Calu3 (cell line): ENCODE measurements around the gene SAMD10. TPM values are rescaled to one million over a fixed set of nuclear protein-coding genes. Genes with fewer than 3 reads are reported as not detected.

Experiments used
- BruUV-seq: library from RNA; stranded (reverse); fragments of 400-500 nt; replicated peaks from 2 replicates; lab custom pipeline; 2021; lab: Mats Ljungman, UMichigan
- CTCF ChIA-PET: fragments of 300-600 bp; sonication (Branson Sonifier 250); formaldehyde crosslinking; loops from one replicate; lab custom pipeline; 2022; ENCODE audit warnings: antibody characterized with exemption; lab: Charles Lee
- DNase-seq: peaks from one replicate; pipeline ENCODE4 v3.0.0; 2022
- H3K27ac Mint-ChIP-seq: one replicate; pipeline ENCODE4 v1.8.0; 2022; ENCODE audit warnings: mixed read lengths; ENCODE audit not compliant: unreplicated experiment
- H3K27me3 Mint-ChIP-seq: one replicate; pipeline ENCODE4 v1.8.0; 2022; ENCODE audit warnings: mixed read lengths; ENCODE audit not compliant: unreplicated experiment
- H3K36me3 Mint-ChIP-seq: one replicate; pipeline ENCODE4 v1.8.0; 2022; ENCODE audit warnings: mild to moderate bottlenecking, moderate library complexity, mixed read lengths; ENCODE audit not compliant: insufficient read depth, unreplicated experiment
- H3K4me1 Mint-ChIP-seq: one replicate; pipeline ENCODE4 v1.8.0; 2022; ENCODE audit warnings: mild to moderate bottlenecking, low read depth, mixed read lengths; ENCODE audit not compliant: unreplicated experiment
- H3K4me3 Mint-ChIP-seq: one replicate; pipeline ENCODE4 v1.8.0; 2022; ENCODE audit warnings: mild to moderate bottlenecking, low read depth, moderate library complexity, mixed read lengths; ENCODE audit not compliant: unreplicated experiment
- H3K9me3 Mint-ChIP-seq: one replicate; pipeline ENCODE4 v1.8.0; 2022; ENCODE audit warnings: low read depth, mixed read lengths; ENCODE audit not compliant: unreplicated experiment
- CTCF ChIP-seq: fragments of 200-600 bp; IDR thresholded peaks from one replicate; pipeline ENCODE4 v1.8.0; 2022; ENCODE audit warnings: antibody characterized with exemption; ENCODE audit not compliant: unreplicated experiment
- intact Hi-C: fragments of 100-400 bp; cut with micrococcal nuclease; formaldehyde crosslinking; loops from one replicate; pipeline ENCODE4 v1.10.0; 2022; ENCODE audit not compliant: unreplicated experiment
- total RNA-seq: library from RNA; stranded (reverse); gene quantifications from 2 replicates; pipeline ENCODE4 v1.2.3, GENCODE V29; 2022

SAMD10 gene
- total RNA-seq, 1 experiment from 2014 or later: 23.6 TPM

- H3K27ac Mint-ChIP-seq: no peak overlapping the region
- H3K27me3 Mint-ChIP-seq: no peaks in the 10 kb centered on the region
- no peak overlapping the region for H3K4me3 Mint-ChIP-seq
- peaks cover 95% of the 10 kb centered on the region for H3K36me3 Mint-ChIP-seq
- no peak for DNase-seq
- no peaks in the 10 kb centered on the region for H3K4me1 Mint-ChIP-seq
- intact Hi-C loops: no loop called here
- no peak for TF ChIP-seq CTCF
- no TSS peak for BruUV-seq
- CTCF ChIA-PET: no interaction called here
- H3K9me3 Mint-ChIP-seq: no peaks in the 10 kb centered on the region
Observed at GRCh38 chr20:64000906-64001305, 21.5 kb upstream of the SAMD10 start.

GRCh38 chr20:63982937-63983336 is 3.5 kb upstream of the SAMD10 start:
- H3K36me3 Mint-ChIP-seq: peaks cover 97% of the 10 kb centered on the region
- BruUV-seq: no TSS peak
- no peak overlapping the region for H3K27ac Mint-ChIP-seq
- no peak for TF ChIP-seq CTCF
- DNase-seq: no peak
- peak overlapping the region; percentile 81 for H3K4me3 Mint-ChIP-seq
- H3K27me3 Mint-ChIP-seq: no peaks in the 10 kb centered on the region
- no peaks in the 10 kb centered on the region for H3K9me3 Mint-ChIP-seq
- CTCF ChIA-PET: no interaction called here
- intact Hi-C loops: no loop called here
- H3K4me1 Mint-ChIP-seq: peaks cover 42% of the 10 kb centered on the region

- peak; percentile 99 for DNase-seq
- Mint-ChIP-seq H3K4me3 (peak within 1 kb of the TSS; percentile 81), H3K36me3 (peaks cover 92% of the 10 kb centered on the region), H3K9me3 (no peaks in the 10 kb centered on the region), H3K4me1 (peaks cover 49% of the 10 kb centered on the region), H3K27ac (peak within 1 kb of the TSS; percentile 87), H3K27me3 (no peaks in the 10 kb centered on the region)
- intact Hi-C loops: no loop called here
- CTCF ChIA-PET: interaction anchor here (0.8 to 2.5 kb wide), 12 partner anchors 9 to 443 kb away, joined by 3 to 26 read pairs (median 4); partner anchors contain the start of genes ARFRP1, PTK6, RTEL1 and TPD52L2
- no TSS peak for BruUV-seq
- TF ChIP-seq CTCF: peak; percentile 95
Observed at GRCh38 chr20:63980806-63981728, 1.6 kb upstream of the SAMD10 start, which contains the start of gene PRPF6. TSS of gene PRPF6 (plus strand) at chr20:63981132. CDS start at chr20:63981246, 114 bp downstream.

- H3K4me3 Mint-ChIP-seq: peak overlapping the region; percentile 81
- CTCF ChIA-PET: interaction anchor here (0.8 to 2.5 kb wide), 12 partner anchors 10 to 443 kb away, joined by 3 to 26 read pairs (median 4); partner anchors contain the start of genes ARFRP1, PTK6, RTEL1 and TPD52L2
- peaks cover 49% of the 10 kb centered on the region for H3K4me1 Mint-ChIP-seq
- H3K9me3 Mint-ChIP-seq: no peaks in the 10 kb centered on the region
- H3K27me3 Mint-ChIP-seq: no peaks in the 10 kb centered on the region
- TF ChIP-seq CTCF: no peak
- H3K36me3 Mint-ChIP-seq: peaks cover 88% of the 10 kb centered on the region
- BruUV-seq: no TSS peak
- intact Hi-C loops: no loop called here
- H3K27ac Mint-ChIP-seq: peak overlapping the region; percentile 87
- no peak for DNase-seq
Observed at GRCh38 chr20:63980317-63980805, 919 bp upstream of the SAMD10 start.
